ENCODE results near the gene IGSF6. TPM values are rescaled to one million over a fixed set of nuclear protein-coding genes. Genes with fewer than 3 reads are reported as not detected.
"Not testable (repeated sequence)": the region's sequence is repeated elsewhere in the genome, so short reads cannot be mapped to it uniquely, and the experiment has no call there.

Gene IGSF6
- total RNA-seq, 2 donors from 2014 or later = 0.26 to 0.28 TPM

GRCh38 chr16:21617607-21618006 lies 34.8 kb downstream of the IGSF6 start:
- no peak overlapping the region for H3K27ac Mint-ChIP-seq
- no peak overlapping the region for H3K4me3 Mint-ChIP-seq
- no peak for DNase-seq
- no peaks in the 10 kb centered on the region for H3K9me3 Mint-ChIP-seq
- H3K36me3 Mint-ChIP-seq (ENCODE audit: insufficient read depth in 2 of 2) = peaks cover 4 to 15% of the 10 kb centered on the region in 2 donors
- peaks cover 22% of the 10 kb centered on the region for H3K4me1 Mint-ChIP-seq (ENCODE audit: low read depth)
- ATAC-seq (replicated peaks in 1 of 2) = peak in 1 of 2 donors; percentile 47
- H3K27me3 Mint-ChIP-seq (ENCODE audit: low read depth) = no peaks in the 10 kb centered on the region

- H3K27ac Mint-ChIP-seq = peak overlapping the region; percentile 57
- no peak for DNase-seq
- no peaks in the 10 kb centered on the region for H3K9me3 Mint-ChIP-seq
- H3K27me3 Mint-ChIP-seq (ENCODE audit: low read depth) = no peaks in the 10 kb centered on the region
- peaks cover 4 to 15% of the 10 kb centered on the region in 2 donors for H3K36me3 Mint-ChIP-seq (ENCODE audit: insufficient read depth in 2 of 2)
- no peak for ATAC-seq (replicated peaks in 1 of 2)
- H3K4me3 Mint-ChIP-seq = no peak overlapping the region
- H3K4me1 Mint-ChIP-seq (ENCODE audit: low read depth) = peaks cover 41% of the 10 kb centered on the region
Measured at GRCh38 chr16:21614896-21615295, 37.5 kb downstream of the IGSF6 start.

- no peak for ATAC-seq (replicated peaks in 1 of 2)
- H3K4me3 Mint-ChIP-seq = no peak overlapping the region
- H3K36me3 Mint-ChIP-seq (ENCODE audit: insufficient read depth in 2 of 2) = peaks cover 2 to 15% of the 10 kb centered on the region in 2 donors
- H3K27me3 Mint-ChIP-seq (ENCODE audit: low read depth) = no peaks in the 10 kb centered on the region
- peaks cover 52% of the 10 kb centered on the region for H3K4me1 Mint-ChIP-seq (ENCODE audit: low read depth)
- no peak overlapping the region for H3K27ac Mint-ChIP-seq
- DNase-seq = no peak
- no peaks in the 10 kb centered on the region for H3K9me3 Mint-ChIP-seq
Measured at GRCh38 chr16:21613781-21614180, 38.6 kb downstream of the IGSF6 start.

- Mint-ChIP-seq H3K27me3 (ENCODE audit: low read depth) (no peaks in the 10 kb centered on the region), H3K9me3 (no peaks in the 10 kb centered on the region), H3K4me3 (no peak overlapping the region), H3K4me1 (ENCODE audit: low read depth) (peaks cover 56% of the 10 kb centered on the region), H3K27ac (no peak overlapping the region), H3K36me3 (ENCODE audit: insufficient read depth in 2 of 2) (peaks cover 2 to 12% of the 10 kb centered on the region in 2 donors)
- ATAC-seq (replicated peaks in 1 of 2) = no peak
- no peak for DNase-seq
Measured at GRCh38 chr16:21613361-21613760, 39.0 kb downstream of the IGSF6 start.

- Mint-ChIP-seq H3K27ac (peak overlapping the region; percentile 58), H3K4me3 (peak overlapping the region; percentile 38 to 69), H3K36me3 (ENCODE audit: insufficient read depth in 2 of 2) (peaks cover 1 to 4% of the 10 kb centered on the region in 2 donors), H3K27me3 (ENCODE audit: low read depth) (no peaks in the 10 kb centered on the region), H3K4me1 (ENCODE audit: low read depth) (peaks cover 70% of the 10 kb centered on the region), H3K9me3 (no peaks in the 10 kb centered on the region)
- ATAC-seq (replicated peaks in 1 of 2) (peak; percentile 69 to 79), DNase-seq (no peak)
Measured at GRCh38 chr16:21611556-21612384, 40.6 kb downstream of the IGSF6 start.

- H3K27ac Mint-ChIP-seq = peak overlapping the region; percentile 58
- peaks cover 0 to 4% of the 10 kb centered on the region in 2 donors for H3K36me3 Mint-ChIP-seq (ENCODE audit: insufficient read depth in 2 of 2)
- ATAC-seq (replicated peaks in 1 of 2) = no peak
- H3K4me3 Mint-ChIP-seq = peak overlapping the region in 1 of 2 donors; percentile 69
- no peak for DNase-seq
- peaks cover 70% of the 10 kb centered on the region for H3K4me1 Mint-ChIP-seq (ENCODE audit: low read depth)
- no peaks in the 10 kb centered on the region for H3K27me3 Mint-ChIP-seq (ENCODE audit: low read depth)
- no peaks in the 10 kb centered on the region for H3K9me3 Mint-ChIP-seq
Measured at GRCh38 chr16:21611198-21611555, 41.2 kb downstream of the IGSF6 start.

GRCh38 chr16:21610766-21611165 lies 41.6 kb downstream of the IGSF6 start:
- Mint-ChIP-seq H3K9me3 (no peaks in the 10 kb centered on the region), H3K36me3 (ENCODE audit: insufficient read depth in 2 of 2) (peaks cover 0 to 4% of the 10 kb centered on the region in 2 donors), H3K4me1 (ENCODE audit: low read depth) (peaks cover 70% of the 10 kb centered on the region), H3K27me3 (ENCODE audit: low read depth) (no peaks in the 10 kb centered on the region), H3K27ac (no peak overlapping the region), H3K4me3 (no peak overlapping the region)
- no peak for ATAC-seq (replicated peaks in 1 of 2)
- DNase-seq = no peak

- Mint-ChIP-seq H3K36me3 (ENCODE audit: insufficient read depth in 2 of 2) (peaks cover 0 to 4% of the 10 kb centered on the region in 2 donors), H3K27me3 (ENCODE audit: low read depth) (no peaks in the 10 kb centered on the region)
- DNase-seq = no peak
Measured at GRCh38 chr16:21610006-21610544, 42.3 kb downstream of the IGSF6 start.

GRCh38 chr16:21608639-21609328 lies 43.6 kb downstream of the IGSF6 start:
- DNase-seq (peak; percentile 29 to 32), ATAC-seq (replicated peaks in 1 of 2) (peak; percentile 65 to 76)
- Mint-ChIP-seq H3K4me1 (ENCODE audit: low read depth) (peaks cover 78% of the 10 kb centered on the region), H3K9me3 (no peaks in the 10 kb centered on the region), H3K27ac (peak overlapping the region; percentile 88), H3K4me3 (peak overlapping the region in 1 of 2 donors; percentile 76), H3K36me3 (ENCODE audit: insufficient read depth in 2 of 2) (no peaks in the 10 kb centered on the region), H3K27me3 (ENCODE audit: low read depth) (no peaks in the 10 kb centered on the region)

More at GRCh38 chr16:21610006-21610544, 42.3 kb downstream of the IGSF6 start:
- Mint-ChIP-seq H3K27ac (no peak overlapping the region), H3K4me3 (no peak overlapping the region), H3K4me1 (ENCODE audit: low read depth) (peaks cover 71% of the 10 kb centered on the region), H3K9me3 (no peaks in the 10 kb centered on the region)
- ATAC-seq (replicated peaks in 1 of 2) = no peak

- H3K27me3 Mint-ChIP-seq (ENCODE audit: low read depth); ATAC-seq (replicated peaks in 1 of 2); H3K9me3 Mint-ChIP-seq; H3K4me3 Mint-ChIP-seq; H3K27ac Mint-ChIP-seq; H3K36me3 Mint-ChIP-seq (ENCODE audit: insufficient read depth in 2 of 2); DNase-seq: not testable (repeated sequence)
- peaks cover 82% of the 10 kb centered on the region for H3K4me1 Mint-ChIP-seq (ENCODE audit: low read depth)
Measured at GRCh38 chr16:21605848-21606247, 46.6 kb downstream of the IGSF6 start.

- DNase-seq (no peak), ATAC-seq (replicated peaks in 1 of 2) (no peak)
- H3K27me3 Mint-ChIP-seq (ENCODE audit: low read depth) = no peaks in the 10 kb centered on the region
- peaks cover 69% of the 10 kb centered on the region for H3K4me1 Mint-ChIP-seq (ENCODE audit: low read depth)
- no peaks in the 10 kb centered on the region for H3K9me3 Mint-ChIP-seq
- no peak overlapping the region for H3K4me3 Mint-ChIP-seq
- H3K27ac Mint-ChIP-seq = no peak overlapping the region
- no peaks in the 10 kb centered on the region for H3K36me3 Mint-ChIP-seq (ENCODE audit: insufficient read depth in 2 of 2)
Measured at GRCh38 chr16:21603928-21604327, 48.5 kb downstream of the IGSF6 start.

GRCh38 chr16:21602785-21603184 lies 49.6 kb downstream of the IGSF6 start:
- Mint-ChIP-seq H3K27me3 (ENCODE audit: low read depth) (no peaks in the 10 kb centered on the region), H3K9me3 (no peaks in the 10 kb centered on the region), H3K27ac (no peak overlapping the region), H3K36me3 (ENCODE audit: insufficient read depth in 2 of 2) (no peaks in the 10 kb centered on the region), H3K4me1 (ENCODE audit: low read depth) (peaks cover 68% of the 10 kb centered on the region), H3K4me3 (no peak overlapping the region)
- DNase-seq = no peak
- no peak for ATAC-seq (replicated peaks in 1 of 2)

All from activated T-cell treated with anti-CD3 and anti-CD28 coated beads, Interleukin-2, amount 50 U/mL, for 72 hours (primary cell).